AG09319 (cell line): ENCODE measurements around the gene TGFA.

ENCODE experiments used
- DNase-seq: peaks from one replicate; pipeline ENCODE4 v3.0.0-alpha.2; 2010; ENCODE audit warnings: low read depth; ENCODE audit errors: extremely low read depth
- CTCF ChIP-seq: IDR thresholded peaks from 2 replicates; pipeline ENCODE4 v1.5.1; 2011; ENCODE audit warnings: low read depth, mild to moderate bottlenecking, inconsistent platforms, low read length, moderate library complexity

The TGFA gene

GRCh38 chr2:70440621-70441020, 113.0 kb downstream of the TGFA start:
- no peak for DNase-seq
- TF ChIP-seq CTCF, result no peak

- TF ChIP-seq CTCF, result no peak
- no peak for DNase-seq
Measured at GRCh38 chr2:70435138-70435537, 118.5 kb downstream of the TGFA start.

GRCh38 chr2:70433315-70433714, 120.3 kb downstream of the TGFA start:
- TF ChIP-seq CTCF, result no peak
- DNase-seq, result no peak

- no peak for DNase-seq
- TF ChIP-seq CTCF, result no peak
Measured at GRCh38 chr2:70431716-70432347, 121.8 kb downstream of the TGFA start.

- TF ChIP-seq CTCF, result no peak
- no peak for DNase-seq
Measured at GRCh38 chr2:70426341-70426740, 127.3 kb downstream of the TGFA start.

GRCh38 chr2:70425682-70426301, 127.8 kb downstream of the TGFA start:
- TF ChIP-seq CTCF, result no peak
- no peak for DNase-seq

GRCh38 chr2:70420740-70421139, 132.9 kb downstream of the TGFA start:
- DNase-seq, result no peak

More at GRCh38 chr2:70420740-70421139, 132.9 kb downstream of the TGFA start:
- no peak for TF ChIP-seq CTCF
